MM.1S (cell line): ENCODE data around the gene TMC1.

Experiments
- EZH2 ChIP-seq: fragments of 300-600 bp; sonication (generic); optimal IDR thresholded peaks from 2 replicates; pipeline ENCODE3; 2017; ENCODE audit warnings: low read depth, mild to moderate bottlenecking, antibody characterized with exemption, low read length, mixed read lengths
- EZH2phosphoT487 ChIP-seq: fragments of 300-600 bp; sonication (generic); IDR thresholded peaks from 2 replicates; pipeline ENCODE4 v1.6.1; 2018; ENCODE audit warnings: antibody characterized with exemption, low read length
- TF ChIP-seq, protein P1 (sequence below): fragments of 300-600 bp; sonication (generic); IDR thresholded peaks from 2 replicates; pipeline ENCODE4 v1.5.1; 2016; ENCODE audit warnings: antibody characterized with exemption, low read length, mixed read lengths

DNA sequence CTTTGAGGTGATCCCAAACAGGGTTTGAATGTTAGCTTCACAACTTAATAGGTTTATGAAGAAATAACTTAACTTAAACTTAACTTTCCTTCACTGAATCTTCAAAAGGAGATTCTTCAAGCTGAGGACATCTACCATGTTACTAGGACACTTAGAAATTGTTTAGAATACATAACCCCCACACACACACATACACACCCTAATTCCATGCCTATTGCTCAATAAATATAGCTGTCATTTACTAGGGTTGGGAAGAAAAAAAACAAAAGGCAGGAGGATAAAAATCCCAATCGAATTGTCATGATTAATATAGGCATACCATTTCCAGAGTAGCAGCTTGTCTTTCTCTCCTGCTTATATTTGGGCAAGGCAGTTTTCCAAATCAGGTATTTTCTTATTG lies 363.1 kb downstream of the TMC1 start:
- TF ChIP-seq EZH2, result no peak
- TF ChIP-seq, protein P1, sequence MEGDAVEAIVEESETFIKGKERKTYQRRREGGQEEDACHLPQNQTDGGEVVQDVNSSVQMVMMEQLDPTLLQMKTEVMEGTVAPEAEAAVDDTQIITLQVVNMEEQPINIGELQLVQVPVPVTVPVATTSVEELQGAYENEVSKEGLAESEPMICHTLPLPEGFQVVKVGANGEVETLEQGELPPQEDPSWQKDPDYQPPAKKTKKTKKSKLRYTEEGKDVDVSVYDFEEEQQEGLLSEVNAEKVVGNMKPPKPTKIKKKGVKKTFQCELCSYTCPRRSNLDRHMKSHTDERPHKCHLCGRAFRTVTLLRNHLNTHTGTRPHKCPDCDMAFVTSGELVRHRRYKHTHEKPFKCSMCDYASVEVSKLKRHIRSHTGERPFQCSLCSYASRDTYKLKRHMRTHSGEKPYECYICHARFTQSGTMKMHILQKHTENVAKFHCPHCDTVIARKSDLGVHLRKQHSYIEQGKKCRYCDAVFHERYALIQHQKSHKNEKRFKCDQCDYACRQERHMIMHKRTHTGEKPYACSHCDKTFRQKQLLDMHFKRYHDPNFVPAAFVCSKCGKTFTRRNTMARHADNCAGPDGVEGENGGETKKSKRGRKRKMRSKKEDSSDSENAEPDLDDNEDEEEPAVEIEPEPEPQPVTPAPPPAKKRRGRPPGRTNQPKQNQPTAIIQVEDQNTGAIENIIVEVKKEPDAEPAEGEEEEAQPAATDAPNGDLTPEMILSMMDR, result no peak
- TF ChIP-seq EZH2phosphoT487, result no peak
